ENCODE data around the gene AMBRA1.

The AMBRA1 gene

GRCh38 chr11:46413760-46414465, 179.9 kb downstream of the AMBRA1 start:
- no peaks in the 10 kb centered on the region for H3K4me1 ChIP-seq (ENCODE audit: low read depth, poor library complexity, severe bottlenecking)
- no peak overlapping the region for H2AFZ ChIP-seq (ENCODE audit: low read depth)
- no peaks in the 10 kb centered on the region for H3K27me3 ChIP-seq (ENCODE audit: insufficient read depth, low read depth)
- no peaks in the 10 kb centered on the region for H4K20me1 ChIP-seq (ENCODE audit: insufficient read depth)
- H3K27ac ChIP-seq, result no peak overlapping the region
- H3K9ac ChIP-seq, result no peak overlapping the region
- H3K79me2 ChIP-seq (ENCODE audit: insufficient read depth, low read depth), result no peaks in the 10 kb centered on the region
- H3K4me3 ChIP-seq (IDR thresholded peaks at IDR 0.05; ENCODE audit: insufficient read depth, low read depth, low read length), result no peak overlapping the region
- no peak for TF ChIP-seq CTCF (conservative IDR thresholded peaks at IDR 0.05; ENCODE audit: low read depth, low read length)
- no peak overlapping the region for H3K4me2 ChIP-seq
- no peaks in the 10 kb centered on the region for H3K36me3 ChIP-seq (ENCODE audit: insufficient read depth)

GRCh38 chr11:46410021-46410420, 183.8 kb downstream of the AMBRA1 start:
- no peaks in the 10 kb centered on the region for H3K36me3 ChIP-seq (ENCODE audit: insufficient read depth)
- H3K4me2 ChIP-seq, result no peak overlapping the region
- H3K79me2 ChIP-seq (ENCODE audit: insufficient read depth, low read depth), result no peaks in the 10 kb centered on the region
- H3K4me1 ChIP-seq (ENCODE audit: low read depth, poor library complexity, severe bottlenecking), result no peaks in the 10 kb centered on the region
- no peak overlapping the region for H2AFZ ChIP-seq (ENCODE audit: low read depth)
- H3K4me3 ChIP-seq (IDR thresholded peaks at IDR 0.05; ENCODE audit: insufficient read depth, low read depth, low read length), result no peak overlapping the region
- H3K27ac ChIP-seq, result no peak overlapping the region
- H4K20me1 ChIP-seq (ENCODE audit: insufficient read depth), result no peaks in the 10 kb centered on the region
- H3K27me3 ChIP-seq (ENCODE audit: insufficient read depth, low read depth), result no peaks in the 10 kb centered on the region
- 0 out of 2 replicates have a peak, but pooled peaks have one; percentile 18 for TF ChIP-seq CTCF (conservative IDR thresholded peaks at IDR 0.05; ENCODE audit: low read depth, low read length)
- no peak overlapping the region for H3K9ac ChIP-seq

- no peaks in the 10 kb centered on the region for H3K36me3 ChIP-seq (ENCODE audit: insufficient read depth)
- no peak overlapping the region for H3K4me3 ChIP-seq (IDR thresholded peaks at IDR 0.05; ENCODE audit: insufficient read depth, low read depth, low read length)
- H3K9ac ChIP-seq, result no peak overlapping the region
- H3K79me2 ChIP-seq (ENCODE audit: insufficient read depth, low read depth), result no peaks in the 10 kb centered on the region
- no peaks in the 10 kb centered on the region for H3K4me1 ChIP-seq (ENCODE audit: low read depth, poor library complexity, severe bottlenecking)
- H3K27ac ChIP-seq, result no peak overlapping the region
- no peak overlapping the region for H3K4me2 ChIP-seq
- no peak for TF ChIP-seq CTCF (conservative IDR thresholded peaks at IDR 0.05; ENCODE audit: low read depth, low read length)
- no peaks in the 10 kb centered on the region for H4K20me1 ChIP-seq (ENCODE audit: insufficient read depth)
- no peak overlapping the region for H2AFZ ChIP-seq (ENCODE audit: low read depth)
- H3K27me3 ChIP-seq (ENCODE audit: insufficient read depth, low read depth), result no peaks in the 10 kb centered on the region
Measured at GRCh38 chr11:46408407-46408986, 185.3 kb downstream of the AMBRA1 start.

GRCh38 chr11:46407635-46408034, 186.2 kb downstream of the AMBRA1 start:
- Histone ChIP-seq H4K20me1 (ENCODE audit: insufficient read depth) (no peaks in the 10 kb centered on the region), H3K4me2 (no peak overlapping the region), H3K9ac (no peak overlapping the region), H3K79me2 (ENCODE audit: insufficient read depth, low read depth) (no peaks in the 10 kb centered on the region), H3K4me1 (ENCODE audit: low read depth, poor library complexity, severe bottlenecking) (no peaks in the 10 kb centered on the region), H3K4me3 (IDR thresholded peaks at IDR 0.05; ENCODE audit: insufficient read depth, low read depth, low read length) (no peak overlapping the region), H3K36me3 (ENCODE audit: insufficient read depth) (no peaks in the 10 kb centered on the region), H3K27ac (no peak overlapping the region), H3K27me3 (ENCODE audit: insufficient read depth, low read depth) (no peaks in the 10 kb centered on the region), H2AFZ (ENCODE audit: low read depth) (no peak overlapping the region)
- no peak for TF ChIP-seq CTCF (conservative IDR thresholded peaks at IDR 0.05; ENCODE audit: low read depth, low read length)

Measured in KMS-11 (cell line).